Endothelial cell of umbilical vein (primary cell): ENCODE data around the gene TBC1D5.

ENCODE experiments used
- EZH2 ChIP-seq: IDR thresholded peaks from 2 replicates; pipeline ENCODE4 v1.6.1; 2012; ENCODE audit warnings: borderline replicate concordance, low read depth, mild to moderate bottlenecking, moderate library complexity, low read length, inconsistent platforms; ENCODE audit not compliant: severe bottlenecking
- JUN ChIP-seq: IDR thresholded peaks from 2 replicates; pipeline ENCODE4 v1.6.1; 2011; ENCODE audit warnings: borderline replicate concordance, low read depth; ENCODE audit not compliant: insufficient read length, insufficient read depth
- MAX ChIP-seq: IDR thresholded peaks from 2 replicates; pipeline ENCODE4 v1.6.1; 2011; ENCODE audit not compliant: insufficient read depth, insufficient read length
- MYC ChIP-seq: IDR thresholded peaks from one replicate; pipeline ENCODE4 v1.6.1; 2011; ENCODE audit warnings: mild to moderate bottlenecking, low read depth, low read length
- POLR2A ChIP-seq: IDR thresholded peaks from 2 replicates; pipeline ENCODE4 v1.6.1; 2012; ENCODE audit warnings: low read depth, mild to moderate bottlenecking, control low read depth, low read length
- TF ChIP-seq, protein P1 (sequence below), 2 donors: IDR thresholded peaks; 1 replicate in 1 of 2; 2 replicates in 1 of 2; pipeline ENCODE4 v1.5.1; 2011; ENCODE audit warnings: low read length in 2 of 2, mild to moderate bottlenecking in 2 of 2, moderate library complexity in 2 of 2, control low read depth in 1 of 2, inconsistent platforms in 1 of 2, low read depth in 1 of 2; ENCODE audit not compliant: insufficient read depth in 1 of 2; ENCODE audit errors: extremely low read depth in 1 of 2

- no peak for TF ChIP-seq EZH2
- TF ChIP-seq MAX, result no peak
- TF ChIP-seq, protein P1, sequence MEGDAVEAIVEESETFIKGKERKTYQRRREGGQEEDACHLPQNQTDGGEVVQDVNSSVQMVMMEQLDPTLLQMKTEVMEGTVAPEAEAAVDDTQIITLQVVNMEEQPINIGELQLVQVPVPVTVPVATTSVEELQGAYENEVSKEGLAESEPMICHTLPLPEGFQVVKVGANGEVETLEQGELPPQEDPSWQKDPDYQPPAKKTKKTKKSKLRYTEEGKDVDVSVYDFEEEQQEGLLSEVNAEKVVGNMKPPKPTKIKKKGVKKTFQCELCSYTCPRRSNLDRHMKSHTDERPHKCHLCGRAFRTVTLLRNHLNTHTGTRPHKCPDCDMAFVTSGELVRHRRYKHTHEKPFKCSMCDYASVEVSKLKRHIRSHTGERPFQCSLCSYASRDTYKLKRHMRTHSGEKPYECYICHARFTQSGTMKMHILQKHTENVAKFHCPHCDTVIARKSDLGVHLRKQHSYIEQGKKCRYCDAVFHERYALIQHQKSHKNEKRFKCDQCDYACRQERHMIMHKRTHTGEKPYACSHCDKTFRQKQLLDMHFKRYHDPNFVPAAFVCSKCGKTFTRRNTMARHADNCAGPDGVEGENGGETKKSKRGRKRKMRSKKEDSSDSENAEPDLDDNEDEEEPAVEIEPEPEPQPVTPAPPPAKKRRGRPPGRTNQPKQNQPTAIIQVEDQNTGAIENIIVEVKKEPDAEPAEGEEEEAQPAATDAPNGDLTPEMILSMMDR (IDR thresholded peaks at IDR 0.05; ENCODE audit: extremely low read depth in 1 of 2, insufficient read depth in 1 of 2, low read depth in 1 of 2, low read length in 2 of 2), result no peak
- no peak for TF ChIP-seq POLR2A
- no peak for TF ChIP-seq MYC
- TF ChIP-seq JUN, result no peak
These were observed 408.5 kb downstream of the TBC1D5 start for GRCh38 chr3:17333893-17334292.
